Vagina (tissue), 2 donors: ENCODE measurements around the gene MBD3. TPM values are rescaled to one million over a fixed set of nuclear protein-coding genes. Genes with fewer than 3 reads are reported as not detected.

ENCODE experiments used
- DNase-seq, 2 donors: peaks; one replicate each; pipeline ENCODE4 v3.0.0-alpha.2; 2017; ENCODE audit errors: extremely low spot score in 2 of 2
- H3K27ac ChIP-seq: fragments of 200-600 bp; sonication (generic); one replicate; pipeline ENCODE4 v1.5.1; 2019
- H3K27me3 ChIP-seq: fragments of 200-600 bp; sonication (generic); one replicate; pipeline ENCODE4 v1.5.1; 2019
- H3K36me3 ChIP-seq, 2 donors: fragments of 200-600 bp; sonication (generic); one replicate each; pipeline ENCODE4 v1.5.1; 2017 to 2019
- H3K4me1 ChIP-seq: fragments of 200-600 bp; sonication (generic); one replicate; pipeline ENCODE4 v1.5.1; 2019
- H3K4me3 ChIP-seq, 2 donors: fragments of 200-600 bp; sonication (generic); 1 replicate in 1 of 2; 2 replicates in 1 of 2; pipeline ENCODE4 v1.5.1; 2016 to 2019
- H3K9me3 ChIP-seq: fragments of 200-600 bp; sonication (generic); one replicate; pipeline ENCODE4 v1.5.1; 2019
- CTCF ChIP-seq, 3 experiments: fragments of 450-650 bp in 2 of 3; fragments of 200-600 bp in 1 of 3; sonication (generic) in 1 of 3; IDR thresholded peaks; one replicate each; pipeline ENCODE4 v1.5.1; 2017 to 2019; ENCODE audit warnings: antibody characterized with exemption in 3 of 3, mild to moderate bottlenecking in 2 of 3, moderate library complexity in 2 of 3
- POLR2A ChIP-seq, 2 donors: fragments of 450-650 bp; IDR thresholded peaks; one replicate each; pipeline ENCODE4 v1.6.1; 2017; ENCODE audit warnings: antibody characterized with exemption in 2 of 2, mild to moderate bottlenecking in 2 of 2, moderate library complexity in 2 of 2
- POLR2AphosphoS5 ChIP-seq, 2 donors: sonication (generic); formaldehyde crosslinking; IDR thresholded peaks; one replicate each; pipeline ENCODE4 v1.9.0; 2017; ENCODE audit warnings: antibody characterized with exemption in 2 of 2, mild to moderate bottlenecking in 2 of 2, low read depth in 1 of 2; ENCODE audit not compliant: insufficient read depth in 1 of 2
- intact Hi-C: fragments of 100-400 bp; cut with DNase I; formaldehyde crosslinking; loops from one replicate; pipeline ENCODE4 v1.15.1; 2023
- total RNA-seq: library from RNA; depleted of rRNA; stranded (reverse); fragments of >200 nt; gene quantifications from one replicate; pipeline ENCODE4 v1.2.3, GENCODE V29; 2016

MBD3 gene
- total RNA-seq, 1 donor from 2014 or later = 66.0 TPM

- H3K4me1 ChIP-seq = no peaks in the 10 kb centered on the region
- peaks cover 0 to 8% of the 10 kb centered on the region in 2 donors for H3K36me3 ChIP-seq
- intact Hi-C loops = no loop called here
- H3K27me3 ChIP-seq = no peaks in the 10 kb centered on the region
- no peak for DNase-seq
- no peaks in the 10 kb centered on the region for H3K9me3 ChIP-seq
- no peak overlapping the region for H3K4me3 ChIP-seq
- H3K27ac ChIP-seq = no peak overlapping the region
- TF ChIP-seq POLR2AphosphoS5 (IDR thresholded peaks at IDR 0.05; ENCODE audit: insufficient read depth in 1 of 2, low read depth in 1 of 2) = no peak
- TF ChIP-seq CTCF (IDR thresholded peaks at IDR 0.05) = no peak
- no peak for TF ChIP-seq POLR2A (IDR thresholded peaks at IDR 0.05)
Observed at GRCh38 chr19:1633269-1633826, 40.7 kb upstream of the MBD3 start.

GRCh38 chr19:1632462-1633268 lies 40.0 kb upstream of the MBD3 start:
- Histone ChIP-seq H3K27ac (no peak overlapping the region), H3K9me3 (no peaks in the 10 kb centered on the region), H3K4me3 (no peak overlapping the region), H3K4me1 (no peaks in the 10 kb centered on the region), H3K27me3 (no peaks in the 10 kb centered on the region), H3K36me3 (peaks cover 0 to 8% of the 10 kb centered on the region in 2 donors)
- TF ChIP-seq POLR2A (IDR thresholded peaks at IDR 0.05) = no peak
- no peak for TF ChIP-seq POLR2AphosphoS5 (IDR thresholded peaks at IDR 0.05; ENCODE audit: insufficient read depth in 1 of 2, low read depth in 1 of 2)
- TF ChIP-seq CTCF (IDR thresholded peaks at IDR 0.05) = no peak
- intact Hi-C loops = no loop called here
- no peak for DNase-seq

- no peak overlapping the region for H3K4me3 ChIP-seq
- H3K4me1 ChIP-seq = no peaks in the 10 kb centered on the region
- TF ChIP-seq CTCF (IDR thresholded peaks at IDR 0.05) (no peak), POLR2AphosphoS5 (IDR thresholded peaks at IDR 0.05; ENCODE audit: insufficient read depth in 1 of 2, low read depth in 1 of 2) (no peak), POLR2A (IDR thresholded peaks at IDR 0.05) (no peak)
- H3K9me3 ChIP-seq = no peaks in the 10 kb centered on the region
- intact Hi-C loops = no loop called here
- no peak overlapping the region for H3K27ac ChIP-seq
- H3K27me3 ChIP-seq = no peaks in the 10 kb centered on the region
- no peak for DNase-seq
- peaks cover 0 to 8% of the 10 kb centered on the region in 2 donors for H3K36me3 ChIP-seq
Observed at GRCh38 chr19:1631557-1632100, 39.0 kb upstream of the MBD3 start.

GRCh38 chr19:1630811-1631210 lies 38.1 kb upstream of the MBD3 start:
- no peak for TF ChIP-seq POLR2A (IDR thresholded peaks at IDR 0.05)
- TF ChIP-seq CTCF (IDR thresholded peaks at IDR 0.05) = no peak
- no peak for TF ChIP-seq POLR2AphosphoS5 (IDR thresholded peaks at IDR 0.05; ENCODE audit: insufficient read depth in 1 of 2, low read depth in 1 of 2)

GRCh38 chr19:1630012-1630411 lies 37.3 kb upstream of the MBD3 start:
- Histone ChIP-seq H3K27ac (no peak overlapping the region), H3K27me3 (no peaks in the 10 kb centered on the region), H3K4me1 (no peaks in the 10 kb centered on the region), H3K4me3 (no peak overlapping the region), H3K36me3 (peaks cover 0 to 8% of the 10 kb centered on the region in 2 donors), H3K9me3 (no peaks in the 10 kb centered on the region)
- TF ChIP-seq CTCF (IDR thresholded peaks at IDR 0.05) = no peak
- TF ChIP-seq POLR2A (IDR thresholded peaks at IDR 0.05) = no peak
- TF ChIP-seq POLR2AphosphoS5 (IDR thresholded peaks at IDR 0.05; ENCODE audit: insufficient read depth in 1 of 2, low read depth in 1 of 2) = no peak
- intact Hi-C loops = no loop called here
- no peak for DNase-seq

More at GRCh38 chr19:1630811-1631210, 38.1 kb upstream of the MBD3 start:
- Histone ChIP-seq H3K27me3 (no peaks in the 10 kb centered on the region), H3K4me3 (no peak overlapping the region), H3K27ac (no peak overlapping the region), H3K36me3 (peaks cover 0 to 8% of the 10 kb centered on the region in 2 donors), H3K4me1 (no peaks in the 10 kb centered on the region), H3K9me3 (no peaks in the 10 kb centered on the region)
- intact Hi-C loops = no loop called here
- DNase-seq = no peak
